Measurements from ENCODE around the gene USP8. TPM values are rescaled to one million over a fixed set of nuclear protein-coding genes. Genes with fewer than 3 reads are reported as not detected.

The USP8 gene
- polyA plus RNA-seq, 3 donors, result 50.8 to 62.3 (median 61.7) TPM

Other genes with a start within 250 kb of the USP8 start
- gene SLC27A2, start 242.2 kb upstream of the USP8 start, polyA plus RNA-seq (ENCODE audit: insufficient read length in 3 of 3), result 10 to 100 TPM; 53.6 to 81.2 (median 59.3) TPM
- under 1 TPM; 0.42 to 0.56 (median 0.48) TPM for gene HDC, start 158.7 kb upstream of the USP8 start, polyA plus RNA-seq (ENCODE audit: insufficient read length in 3 of 3)
- gene GABPB1, start 69.2 kb upstream of the USP8 start, polyA plus RNA-seq (ENCODE audit: insufficient read length in 3 of 3), result 10 to 100 TPM; 27.2 to 32.8 (median 30.2) TPM
- gene USP50, start 122.3 kb downstream of the USP8 start, polyA plus RNA-seq (ENCODE audit: insufficient read length in 3 of 3), result 1 to 10 TPM; 1.2 to 1.5 (median 1.4) TPM